ENCODE data around the gene SLC23A1.

- no peak for TF ChIP-seq TOX (CRISPR knock-in tag; IDR thresholded peaks at IDR 0.05; ENCODE audit: borderline replicate concordance)
- TF ChIP-seq ZC3H10 (CRISPR knock-in tag; IDR thresholded peaks at IDR 0.05): no peak
These were observed 11.1 kb upstream of the SLC23A1 start for GRCh38 chr5:139394123-139394653.
